Astrocyte (in vitro differentiated cells and primary cell): Measurements from ENCODE around the gene FAM72B.
"Not testable (repeated sequence)": the region's sequence is repeated elsewhere in the genome, so short reads cannot be mapped to it uniquely, and the experiment has no call there.

Experiments
- CTCF ChIP-seq: IDR thresholded peaks from 2 replicates; pipeline ENCODE4 v1.5.1; 2011; ENCODE audit warnings: low read depth, mild to moderate bottlenecking, inconsistent platforms, low read length, moderate library complexity; ENCODE audit not compliant: insufficient read depth
- EZH2 ChIP-seq: IDR thresholded peaks from 2 replicates; pipeline ENCODE4 v1.6.1; 2012; ENCODE audit warnings: mild to moderate bottlenecking, low read length, inconsistent platforms; ENCODE audit not compliant: insufficient read depth

GRCh38 chr1:121167225-121167738, 16.9 kb downstream of the FAM72B start:
- not testable (repeated sequence) for TF ChIP-seq EZH2, CTCF
